Stimulated activated CD4-positive, alpha-beta T cell treated with anti-CD3 and anti-CD28 coated beads, Interleukin-12 subunit alpha, Interleukin-12 subunit beta, amount 100 ng/mL, for 24 hours (primary cell): ENCODE results near the gene RNF121.

Experiments used
- DNase-seq, 2 experiments: peaks; one replicate each; pipeline ENCODE4 v3.0.0-alpha.2; 2020; ENCODE audit warnings: low read depth in 2 of 2

The RNF121 gene

GRCh38 chr11:72005347-72006260 is 76.8 kb downstream of the RNF121 start:
- no peak for DNase-seq

- DNase-seq, result no peak
These were observed 77.7 kb downstream of the RNF121 start for GRCh38 chr11:72006309-72007088.

- no peak for DNase-seq
These were observed 78.2 kb downstream of the RNF121 start for GRCh38 chr11:72007089-72007476.

GRCh38 chr11:72007587-72007986 is 78.7 kb downstream of the RNF121 start:
- no peak for DNase-seq

- DNase-seq, result no peak
These were observed 79.9 kb downstream of the RNF121 start for GRCh38 chr11:72008728-72009127.

GRCh38 chr11:72009156-72009555 is 80.3 kb downstream of the RNF121 start:
- DNase-seq, result no peak

- DNase-seq, result no peak
These were observed 81.8 kb downstream of the RNF121 start for GRCh38 chr11:72010529-72011233.

GRCh38 chr11:72012091-72012630 is 83.3 kb downstream of the RNF121 start:
- DNase-seq, result no peak

- no peak for DNase-seq
These were observed 84.3 kb downstream of the RNF121 start for GRCh38 chr11:72012897-72013721.

- DNase-seq, result no peak
These were observed 85.2 kb downstream of the RNF121 start for GRCh38 chr11:72013765-72014711.

GRCh38 chr11:72014761-72015320 is 86.0 kb downstream of the RNF121 start:
- DNase-seq, result no peak

- no peak for DNase-seq
These were observed 86.7 kb downstream of the RNF121 start for GRCh38 chr11:72015511-72016061.

GRCh38 chr11:72018171-72018570 is 89.3 kb downstream of the RNF121 start:
- DNase-seq, result no peak

- DNase-seq, result no peak
These were observed 94.5 kb downstream of the RNF121 start for GRCh38 chr11:72023335-72023734.

GRCh38 chr11:72024069-72024754 is 95.4 kb downstream of the RNF121 start:
- DNase-seq, result no peak

GRCh38 chr11:72026090-72026489 is 97.2 kb downstream of the RNF121 start:
- DNase-seq, result no peak

- no peak for DNase-seq
These were observed 101.7 kb downstream of the RNF121 start for GRCh38 chr11:72030472-72031045.

- no peak for DNase-seq
These were observed 107.8 kb downstream of the RNF121 start for GRCh38 chr11:72036687-72037086.
